ENCODE data around the gene ENG. TPM values are rescaled to one million over a fixed set of nuclear protein-coding genes. Genes with fewer than 3 reads are reported as not detected.
"Not testable (repeated sequence)": the region's sequence is repeated elsewhere in the genome, so short reads cannot be mapped to it uniquely, and the experiment has no call there.

Gene ENG
- polyA plus RNA-seq, 3 donors: 72.5 to 78.1 (median 74.0) TPM

DNA sequence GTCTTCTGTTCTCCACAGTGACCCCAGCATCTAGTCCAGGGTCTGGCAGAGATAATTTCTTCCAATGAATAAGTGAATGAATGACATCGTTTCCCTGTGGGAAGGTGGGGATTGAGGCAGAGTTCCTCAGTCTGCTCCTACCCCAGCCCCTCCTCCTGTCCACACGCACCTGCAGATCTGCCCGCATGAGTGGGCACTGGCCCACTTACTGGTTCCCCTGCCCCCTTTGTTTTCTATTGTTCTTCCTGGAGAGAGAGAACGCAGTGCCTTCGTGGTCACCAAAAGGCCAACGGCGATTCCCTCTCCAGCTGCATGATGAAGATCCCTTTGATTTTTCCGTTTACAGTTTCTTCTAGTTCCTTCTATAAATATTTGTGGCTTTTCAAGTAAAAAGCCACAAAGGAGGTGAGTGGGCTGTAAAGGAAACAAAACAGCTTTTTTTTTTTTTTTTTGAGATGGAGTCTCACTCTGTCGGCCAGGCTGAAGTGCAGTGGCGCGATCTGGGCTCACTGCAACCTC lies 57.5 kb downstream of the ENG start:
- no peak for DNase-seq (ENCODE audit: low read depth in 3 of 3, low spot score in 2 of 3)

DNA sequence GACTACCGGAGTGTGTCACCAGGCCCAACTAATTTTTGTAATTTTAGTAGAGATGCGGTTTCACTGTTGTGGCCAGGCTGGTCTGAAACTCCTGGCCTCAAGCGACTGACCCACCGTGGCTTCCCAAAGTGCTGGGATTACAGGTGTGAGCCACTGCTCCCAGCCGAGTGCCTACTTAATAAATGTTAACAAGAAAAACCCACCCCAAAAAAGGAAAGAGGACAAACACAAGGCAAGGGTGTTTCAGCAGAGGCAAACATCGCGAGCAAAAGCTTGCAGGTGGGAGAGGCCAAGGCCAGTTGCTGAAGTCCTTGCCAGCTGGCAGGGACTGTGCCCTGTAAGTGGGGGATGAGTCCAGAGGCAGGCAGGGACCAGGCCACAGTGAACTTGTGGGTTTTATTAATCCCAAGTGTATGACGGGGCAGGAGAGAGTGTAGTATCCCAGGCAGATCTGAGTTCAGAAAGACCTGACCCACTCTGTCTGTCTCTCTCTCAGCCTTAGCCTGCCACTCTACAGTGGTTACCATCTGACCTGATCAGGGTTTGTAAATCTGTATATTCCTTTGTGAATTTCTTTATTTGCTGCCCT lies 58.1 kb downstream of the ENG start:
- DNase-seq (ENCODE audit: low read depth in 3 of 3, low spot score in 2 of 3): no peak

GRCh38 chr9:127794001-127794791 lies 60.3 kb downstream of the ENG start:
- DNase-seq (ENCODE audit: low read depth in 3 of 3, low spot score in 2 of 3): no peak

GRCh38 chr9:127793093-127793708 lies 61.3 kb downstream of the ENG start:
- DNase-seq (ENCODE audit: low read depth in 3 of 3, low spot score in 2 of 3): no peak

DNA sequence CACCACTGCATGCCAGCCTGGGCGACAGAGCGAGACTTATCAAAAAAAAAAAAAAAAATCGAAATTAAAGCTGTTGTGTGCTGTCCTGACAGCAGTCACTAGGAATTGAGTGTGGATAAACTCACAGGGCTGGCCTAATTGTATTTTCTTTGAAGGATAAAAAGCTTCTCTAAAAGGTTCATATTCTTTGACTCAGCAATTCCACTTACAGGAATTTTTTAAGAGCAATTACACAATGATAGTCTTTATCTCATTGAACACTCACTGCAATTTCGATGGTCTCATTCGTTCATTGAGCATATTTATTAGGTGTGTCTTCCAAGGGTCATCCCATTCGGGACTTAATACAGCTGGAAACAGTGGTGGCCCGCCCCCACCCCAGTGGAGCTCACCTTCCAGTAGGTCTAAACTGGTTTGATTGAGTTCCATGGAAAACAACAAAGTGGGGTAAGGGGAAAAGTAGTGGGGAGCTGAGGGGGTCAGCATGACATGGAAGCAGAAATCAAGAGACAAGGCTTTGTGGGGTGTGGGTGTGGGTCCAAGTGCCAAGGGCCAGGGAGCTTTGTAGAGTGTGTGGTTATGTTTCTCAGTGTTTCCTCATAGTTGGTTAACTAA lies 61.9 kb downstream of the ENG start:
- DNase-seq (ENCODE audit: low read depth in 3 of 3, low spot score in 2 of 3): no peak

GRCh38 chr9:127791085-127791484 lies 63.4 kb downstream of the ENG start:
- DNase-seq (ENCODE audit: low read depth in 3 of 3, low spot score in 2 of 3): no peak

GRCh38 chr9:127790094-127790855 lies 64.2 kb downstream of the ENG start:
- no peak for DNase-seq (ENCODE audit: low read depth in 3 of 3, low spot score in 2 of 3)

GRCh38 chr9:127789179-127789578 lies 65.3 kb downstream of the ENG start:
- DNase-seq (ENCODE audit: low read depth in 3 of 3, low spot score in 2 of 3): no peak

DNA sequence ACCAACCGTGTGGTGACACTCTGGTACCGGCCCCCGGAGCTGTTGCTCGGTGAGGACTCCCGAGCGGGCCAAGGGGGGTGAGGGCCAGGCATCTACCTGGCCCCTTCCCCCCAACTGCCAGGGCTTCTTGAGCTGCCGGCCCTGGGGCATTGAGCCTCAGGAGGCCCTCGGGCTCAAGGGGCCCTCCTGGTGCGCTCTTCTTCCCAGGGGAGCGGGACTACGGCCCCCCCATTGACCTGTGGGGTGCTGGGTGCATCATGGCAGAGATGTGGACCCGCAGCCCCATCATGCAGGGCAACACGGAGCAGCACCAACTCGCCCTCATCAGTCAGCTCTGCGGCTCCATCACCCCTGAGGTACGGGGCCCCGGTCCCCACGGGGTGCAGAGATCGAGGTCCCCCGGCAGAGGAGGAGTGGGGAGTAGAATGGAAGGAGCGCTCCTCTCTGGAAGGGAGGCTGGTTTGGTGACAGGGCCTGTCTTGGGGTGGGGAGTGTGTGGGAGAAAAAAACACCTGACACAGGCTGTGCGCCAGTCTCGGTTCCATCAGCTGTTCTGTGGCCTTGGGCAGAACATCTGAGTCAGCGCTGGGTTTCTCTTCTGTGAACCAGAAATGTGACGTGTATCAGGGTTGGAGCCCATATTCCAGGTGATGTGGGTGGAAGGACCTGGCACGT lies 66.0 kb downstream of the ENG start:
- DNase-seq (ENCODE audit: low read depth in 3 of 3, low spot score in 2 of 3): no peak

GRCh38 chr9:127786773-127787104 lies 67.7 kb downstream of the ENG start:
- DNase-seq (ENCODE audit: low read depth in 3 of 3, low spot score in 2 of 3): no peak

DNA sequence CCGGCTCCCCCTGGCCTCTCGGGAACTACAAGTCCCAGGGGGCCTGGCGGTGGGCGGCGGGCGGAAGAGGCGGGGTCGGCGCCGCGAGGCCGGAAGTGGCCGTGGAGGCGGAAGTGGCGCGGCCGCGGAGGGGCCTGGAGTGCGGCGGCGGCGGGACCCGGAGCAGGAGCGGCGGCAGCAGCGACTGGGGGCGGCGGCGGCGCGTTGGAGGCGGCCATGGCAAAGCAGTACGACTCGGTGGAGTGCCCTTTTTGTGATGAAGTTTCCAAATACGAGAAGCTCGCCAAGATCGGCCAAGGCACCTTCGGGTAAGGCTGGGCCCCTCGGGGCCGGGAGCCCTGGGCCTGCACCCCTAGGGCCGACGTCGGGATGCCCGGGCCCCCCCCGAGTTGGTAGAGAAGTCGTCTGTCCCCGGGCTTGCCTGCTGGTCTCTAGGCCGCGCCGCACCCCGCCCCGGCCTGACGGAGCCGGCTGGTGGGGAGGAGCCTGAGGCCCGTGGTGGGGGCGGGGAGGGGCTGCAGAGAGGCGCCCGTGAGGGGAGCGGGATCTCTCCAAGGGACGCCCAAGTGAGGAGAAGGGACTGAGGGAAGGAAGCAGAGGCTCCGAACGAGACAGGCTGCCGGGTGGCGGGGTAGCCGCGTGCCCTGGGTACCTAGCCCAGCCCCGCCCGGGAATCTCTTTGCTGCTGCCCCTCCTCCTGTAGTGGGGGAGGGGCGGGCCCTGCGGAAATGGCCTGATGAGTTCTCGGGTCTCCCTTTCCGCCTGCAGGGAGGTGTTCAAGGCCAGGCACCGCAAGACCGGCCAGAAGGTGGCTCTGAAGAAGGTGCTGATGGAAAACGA lies 68.3 kb downstream of the ENG start, which contains the start of gene CDK9:
Gene CDK9, plus strand, starts transcription at position 102 of the 840 bp plus-strand sequence. Its CDS starts 115 bp downstream, at position 217.
- DNase-seq (ENCODE audit: low read depth in 3 of 3, low spot score in 2 of 3): peak in 2 of 3 donors; percentile 69 to 78

DNA sequence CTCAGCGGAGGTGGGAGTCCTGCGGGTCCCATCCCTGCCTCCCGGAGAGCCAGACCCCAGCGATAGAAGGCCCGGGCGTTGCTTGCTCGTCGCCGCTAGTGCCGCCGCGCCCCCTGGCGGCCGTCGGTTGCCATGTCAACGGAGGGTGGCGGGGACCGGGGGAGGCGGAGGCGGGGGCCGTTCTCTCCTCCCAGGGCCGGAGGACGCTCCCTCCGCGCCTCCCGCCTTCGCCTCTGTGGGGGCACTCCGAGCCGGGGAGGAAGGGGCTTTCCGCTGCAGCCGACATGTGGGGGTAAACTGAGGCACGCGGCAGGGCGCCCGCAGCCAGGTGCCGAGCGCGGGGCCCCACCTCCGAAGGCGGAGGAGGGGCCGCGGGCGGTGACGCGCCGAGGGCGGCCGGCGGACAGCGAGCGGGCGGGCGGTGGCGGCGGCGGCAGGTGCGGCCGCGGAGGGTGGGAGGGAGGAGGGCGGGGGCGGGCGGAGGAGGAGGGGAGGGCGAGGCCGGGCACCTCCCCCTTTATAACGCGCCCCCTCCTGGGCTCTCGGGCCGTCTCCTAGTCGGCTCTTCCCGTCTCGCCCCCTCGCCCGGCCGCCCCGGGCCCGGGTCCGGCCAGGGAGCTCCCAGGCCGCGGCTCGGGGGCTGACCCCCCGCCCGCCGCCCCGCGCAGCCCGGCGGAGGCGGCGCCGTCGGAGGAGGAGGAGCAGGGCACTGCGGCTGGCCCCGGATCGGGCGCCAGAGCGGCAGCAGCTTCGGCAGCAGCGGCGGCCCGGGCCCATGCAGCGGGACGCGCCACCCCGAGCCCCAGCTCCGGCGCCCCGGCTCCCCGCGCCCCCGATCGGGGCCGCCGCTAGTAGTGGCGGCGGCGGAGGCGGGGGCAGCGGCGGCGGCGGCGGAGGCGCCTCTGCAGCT lies 69.2 kb downstream of the ENG start:
- peak; percentile 53 to 78 (median 69) for DNase-seq (ENCODE audit: low read depth in 3 of 3, low spot score in 2 of 3)

GRCh38 chr9:127783111-127784008 lies 71.1 kb downstream of the ENG start:
- no peak for DNase-seq (ENCODE audit: low read depth in 3 of 3, low spot score in 2 of 3)

- DNase-seq (ENCODE audit: low read depth in 3 of 3, low spot score in 2 of 3): no peak
These were observed 72.7 kb downstream of the ENG start for GRCh38 chr9:127781806-127782205.

- not testable (repeated sequence) for DNase-seq (ENCODE audit: low read depth in 3 of 3, low spot score in 2 of 3)
These were observed 73.5 kb downstream of the ENG start for GRCh38 chr9:127780909-127781308.

DNA sequence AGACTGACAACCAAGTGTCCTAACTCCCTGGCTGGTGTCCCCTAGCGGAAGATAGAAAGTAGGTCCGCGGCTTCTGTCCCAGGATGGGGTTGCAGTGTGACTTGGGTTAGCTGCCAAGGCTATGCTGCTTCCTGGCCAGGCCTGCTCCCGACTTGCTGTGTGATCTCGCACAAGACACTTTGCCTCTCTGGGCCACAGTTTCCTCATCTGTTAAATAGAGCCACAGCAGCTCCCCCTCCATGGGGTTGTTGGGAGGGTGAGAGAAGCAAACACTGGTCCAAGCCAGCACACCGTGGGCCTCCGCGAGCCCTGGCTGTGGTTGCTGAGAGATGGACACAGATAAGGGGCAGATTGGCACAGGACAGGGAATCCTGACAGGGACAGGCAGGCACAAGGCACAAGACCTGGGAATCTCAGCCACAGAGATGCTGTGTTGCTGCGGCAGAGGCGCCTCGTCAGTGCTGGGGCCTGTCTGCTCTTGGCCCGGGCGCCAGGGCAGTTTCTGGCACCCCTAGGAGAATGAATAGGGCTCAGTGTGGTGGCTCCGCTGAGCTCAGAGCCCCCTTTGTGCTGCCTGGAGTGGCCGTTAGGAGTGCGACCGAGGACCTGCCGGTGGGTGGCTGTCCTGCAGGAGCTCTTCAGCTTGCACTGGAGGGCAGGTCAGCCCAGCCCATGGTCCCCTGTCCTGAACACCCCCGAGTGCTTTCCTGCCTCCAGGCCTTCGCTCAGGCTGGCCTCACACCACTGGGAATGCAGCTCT lies 74.2 kb downstream of the ENG start:
- DNase-seq (ENCODE audit: low read depth in 3 of 3, low spot score in 2 of 3): no peak
